HG02610 (cell line): ENCODE results near the gene MOBP.

Source experiments
- ATAC-seq: cut with Tn5 transposase; IDR thresholded peaks from one replicate; pipeline ENCODE4 v1.9.1; 2021; ENCODE audit warnings: mild to moderate bottlenecking, moderate library complexity; ENCODE audit not compliant: unreplicated experiment

The MOBP gene

GRCh38 chr3:39491733-39492350 lies 24.4 kb downstream of the MOBP start:
- ATAC-seq, result no peak

DNA sequence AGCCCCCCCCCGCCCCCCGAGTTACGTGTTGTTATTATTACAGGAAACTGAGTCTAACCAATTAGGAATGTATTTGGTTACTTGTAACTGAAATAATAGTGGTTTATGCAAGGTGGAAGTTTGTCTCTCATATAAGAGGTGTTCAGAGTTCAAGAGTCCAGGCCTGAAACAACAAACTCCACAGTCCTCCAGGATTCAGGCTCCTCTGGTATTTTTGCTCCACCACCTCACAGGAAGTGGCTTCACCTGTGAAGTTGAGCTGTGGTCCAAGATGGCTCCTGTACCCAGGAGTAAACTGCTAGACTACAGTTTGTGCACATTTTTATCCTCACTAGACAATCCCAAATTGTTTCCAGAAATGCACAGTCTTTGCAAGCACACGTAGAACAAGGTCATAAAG lies 27.3 kb downstream of the MOBP start:
- no peak for ATAC-seq

DNA sequence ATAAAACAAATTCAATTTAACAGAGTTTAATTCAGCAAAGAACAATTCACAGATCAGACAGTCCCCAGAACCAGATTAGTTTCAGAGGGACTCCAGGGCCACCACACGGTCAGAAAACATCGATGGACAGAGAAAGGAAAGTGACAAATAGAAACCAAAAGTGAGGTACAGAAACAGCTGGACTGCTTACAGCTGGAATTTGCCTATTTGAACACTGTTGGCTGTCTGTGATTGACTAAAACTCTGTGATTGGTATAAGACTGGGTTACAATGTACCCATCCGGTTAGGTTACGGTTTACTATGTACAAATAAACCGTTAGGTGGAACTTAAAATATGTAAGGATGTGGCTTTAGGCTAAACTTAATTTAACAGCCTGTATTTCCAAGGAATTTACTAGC lies 30.3 kb downstream of the MOBP start:
- ATAC-seq, result no peak

GRCh38 chr3:39499651-39500273 lies 32.3 kb downstream of the MOBP start:
- no peak for ATAC-seq

- no peak for ATAC-seq
Measured at GRCh38 chr3:39501059-39501458, 33.6 kb downstream of the MOBP start.

- ATAC-seq, result no peak
Measured at GRCh38 chr3:39501968-39502837, 34.7 kb downstream of the MOBP start.

GRCh38 chr3:39502838-39503145 lies 35.3 kb downstream of the MOBP start:
- ATAC-seq, result no peak

GRCh38 chr3:39505866-39506742 lies 38.6 kb downstream of the MOBP start:
- ATAC-seq, result no peak

GRCh38 chr3:39506863-39507262 lies 39.4 kb downstream of the MOBP start:
- ATAC-seq, result no peak

- ATAC-seq, result no peak
Measured at GRCh38 chr3:39513791-39514369, 46.4 kb downstream of the MOBP start.

DNA sequence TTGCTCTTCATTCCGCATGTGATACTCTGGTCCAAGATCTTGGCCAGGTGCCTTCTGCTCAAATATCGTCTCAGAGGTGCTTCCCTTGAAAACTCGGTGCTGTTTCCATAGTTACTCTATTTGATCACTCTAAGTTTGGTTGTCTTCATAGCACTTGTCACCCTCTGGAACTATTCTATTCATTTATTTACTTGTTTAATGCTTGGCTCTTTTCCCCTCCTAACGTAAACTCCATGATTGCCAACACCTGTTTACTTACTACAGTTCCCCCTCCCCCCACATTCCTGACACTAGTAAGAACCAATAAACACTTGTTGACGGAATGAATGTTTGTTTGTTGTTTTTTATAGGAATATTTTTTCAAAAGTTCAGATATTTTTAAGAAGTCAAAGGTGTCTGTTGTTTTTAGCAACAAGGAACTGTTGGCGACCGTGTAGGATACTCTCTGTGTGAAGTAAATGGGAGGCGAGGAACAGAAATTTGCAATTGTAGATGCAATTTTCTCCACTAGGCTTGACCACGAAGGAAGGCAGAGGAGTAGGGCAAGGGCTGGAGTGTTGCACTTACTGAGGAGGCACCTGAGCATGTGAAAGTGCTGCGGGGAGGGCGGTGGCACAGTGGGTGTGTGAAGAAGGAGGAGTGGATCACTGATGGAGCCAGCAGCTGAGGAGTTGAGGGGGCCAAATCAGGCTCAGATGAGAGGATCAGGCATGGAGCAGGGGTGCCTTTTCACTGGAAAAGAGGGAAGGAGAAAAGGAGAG lies 48.4 kb downstream of the MOBP start:
- ATAC-seq, result no peak

DNA sequence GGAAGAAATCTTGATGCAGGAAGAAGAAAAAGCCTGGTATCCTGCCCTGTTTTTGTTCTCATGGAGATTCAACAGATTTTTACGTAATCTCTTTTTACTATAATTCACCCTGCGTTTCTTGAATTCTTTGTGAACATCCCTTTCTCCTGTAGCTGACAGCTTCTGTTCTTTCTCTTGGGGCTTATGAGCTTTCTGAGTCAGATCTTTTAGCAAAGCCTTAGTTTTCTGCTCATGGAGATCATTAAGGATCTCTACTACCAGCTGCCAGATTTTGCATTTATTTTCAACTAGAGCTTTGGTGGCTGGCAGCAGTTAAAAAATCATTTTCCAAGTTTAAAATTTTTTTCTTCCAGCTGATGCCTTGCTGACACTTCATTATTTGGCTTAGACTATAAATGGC lies 51.6 kb downstream of the MOBP start:
- no peak for ATAC-seq

DNA sequence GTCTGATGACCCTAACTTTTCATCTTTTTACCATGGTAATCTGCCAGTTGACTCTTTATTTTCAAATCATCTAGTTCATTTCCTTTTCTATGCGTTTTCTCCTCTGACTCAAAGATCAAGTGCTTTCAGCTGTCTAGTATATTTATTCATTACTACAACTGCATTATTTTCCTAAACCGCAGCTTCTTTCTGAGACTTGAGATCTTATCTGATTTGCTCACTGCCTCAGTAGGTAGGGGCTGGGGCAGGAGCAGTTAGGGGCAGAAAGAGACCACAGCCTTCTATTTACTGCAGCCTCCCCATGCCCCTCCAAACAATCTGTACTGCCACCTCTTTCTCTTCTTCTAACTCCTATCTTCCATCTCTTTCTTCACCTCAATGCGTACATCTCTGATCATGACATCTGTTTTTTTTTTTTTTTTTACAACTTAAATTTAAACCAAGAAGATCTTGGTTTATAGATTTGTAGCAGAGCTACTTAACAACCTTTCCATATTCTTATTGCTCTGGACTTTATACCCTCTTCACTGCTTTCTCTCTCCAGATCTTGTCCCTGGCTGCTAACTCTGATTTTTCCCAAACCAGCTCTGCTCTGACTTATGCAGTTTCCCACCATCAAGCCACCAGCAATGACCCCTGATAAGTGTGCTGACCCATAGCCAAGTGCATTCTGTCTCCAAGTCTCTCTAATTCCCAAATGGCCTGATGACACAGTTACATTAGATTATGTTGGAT lies 52.2 kb downstream of the MOBP start:
- no peak for ATAC-seq

- no peak for ATAC-seq
Measured at GRCh38 chr3:39521456-39521855, 54.0 kb downstream of the MOBP start.

DNA sequence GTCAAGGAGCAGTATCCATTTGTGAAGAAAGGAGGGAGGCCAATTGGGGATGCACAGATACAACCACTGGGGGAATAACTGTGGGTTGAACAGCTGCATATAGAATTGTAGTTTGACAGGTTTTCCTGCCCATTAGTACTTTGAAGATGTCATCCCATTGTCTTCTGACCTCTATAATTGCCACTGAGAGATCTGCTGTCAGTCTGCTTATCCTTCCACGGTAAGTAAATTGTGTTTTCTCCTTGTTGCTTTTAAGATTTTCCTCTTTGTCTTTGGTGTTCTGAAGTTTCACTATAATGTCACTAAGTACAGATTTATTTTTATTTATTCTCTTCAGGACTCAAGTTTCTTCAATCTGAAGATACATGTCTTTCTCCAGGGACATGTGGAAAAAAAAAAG lies 56.6 kb downstream of the MOBP start:
- no peak for ATAC-seq

DNA sequence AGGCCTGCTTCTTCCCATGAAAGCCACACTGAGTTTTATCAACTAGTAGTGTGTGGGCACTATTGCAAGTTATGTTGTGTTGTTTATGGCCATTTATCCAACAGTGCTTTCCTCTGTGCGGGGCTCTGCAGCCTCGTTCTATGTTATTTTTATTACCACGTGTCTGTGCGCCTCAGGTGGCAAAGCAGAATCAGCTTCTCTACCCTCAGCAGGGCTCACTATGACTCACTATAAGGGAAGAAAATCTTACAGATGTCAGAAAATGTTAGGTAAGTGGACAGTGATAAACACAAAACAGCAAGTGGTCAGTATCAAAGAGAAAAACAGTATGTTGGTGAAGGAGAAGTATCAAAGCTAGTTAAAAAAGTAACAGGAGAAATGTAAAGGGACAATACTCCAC lies 61.4 kb downstream of the MOBP start:
- ATAC-seq, result no peak

- ATAC-seq, result no peak
Measured at GRCh38 chr3:39529577-39529976, 62.1 kb downstream of the MOBP start.

GRCh38 chr3:39531066-39531465 lies 63.6 kb downstream of the MOBP start:
- no peak for ATAC-seq

- no peak for ATAC-seq
Measured at GRCh38 chr3:39531665-39532064, 64.2 kb downstream of the MOBP start.

- ATAC-seq, result no peak
Measured at GRCh38 chr3:39532777-39533176, 65.3 kb downstream of the MOBP start.
